Activated CD8-positive, alpha-beta memory T cell treated with anti-CD3 and anti-CD28 coated beads, Interleukin-2, amount 50 U/mL, for 4 hours (primary cell): ENCODE measurements around the gene NPFF.
"Not testable (repeated sequence)": the region's sequence is repeated elsewhere in the genome, so short reads cannot be mapped to it uniquely, and the experiment has no call there.

Experiments
- DNase-seq: peaks from one replicate; pipeline ENCODE4 v3.0.0-alpha.2; 2020

The NPFF gene

GRCh38 chr12:53506881-53507602 is at the start of gene NPFF:
Gene NPFF, minus strand, starts transcription at chr12:53507484. Its CDS starts 10 bp downstream, at chr12:53507474.
- DNase-seq: no peak

DNA sequence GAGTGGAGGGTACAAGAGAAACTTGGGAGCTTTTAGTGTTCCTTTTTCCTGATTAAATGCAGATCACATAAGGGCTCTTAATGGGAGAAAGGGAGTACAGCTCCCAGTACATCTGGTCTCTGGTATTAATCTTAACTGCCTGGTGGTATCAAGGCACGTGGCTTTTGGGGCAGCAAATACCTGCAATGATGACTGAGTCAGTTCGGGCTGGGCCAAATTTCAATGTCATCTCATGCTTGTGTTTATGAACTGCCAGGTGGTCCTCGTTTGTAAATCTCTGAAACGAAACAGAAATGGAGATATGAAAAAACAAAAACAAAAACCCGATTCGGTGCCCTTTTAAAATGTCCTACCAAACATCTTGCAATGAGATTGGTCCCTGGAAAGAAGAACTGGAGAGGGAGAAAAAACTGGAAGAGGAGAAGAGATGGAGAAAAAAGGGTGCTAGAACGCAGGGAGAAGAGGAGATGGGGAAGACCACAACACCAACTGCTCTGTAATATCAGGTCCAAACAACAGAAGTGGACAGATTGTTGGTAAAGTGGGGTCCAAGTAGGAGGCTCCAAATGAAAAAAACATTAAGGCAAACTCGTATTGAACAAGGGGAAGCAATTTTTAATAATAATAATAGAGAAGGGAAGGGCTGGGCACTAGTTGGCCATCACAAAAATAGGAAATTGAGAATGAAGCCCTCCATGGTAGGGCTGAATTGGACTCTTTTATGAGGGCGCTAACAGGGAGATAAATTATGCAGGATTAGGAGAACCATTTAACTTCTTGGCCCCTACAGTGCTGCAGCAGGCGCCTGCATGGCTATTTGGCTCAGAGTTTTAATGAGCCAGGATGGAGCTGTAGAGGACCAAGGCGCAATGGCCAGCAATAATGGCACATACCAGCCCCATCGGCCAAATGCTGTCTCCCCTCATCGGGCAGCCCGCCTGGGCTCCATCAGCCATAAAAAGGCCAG is 45.4 kb upstream of the NPFF start:
- no peak for DNase-seq

- no peak for DNase-seq
Measured at GRCh38 chr12:53551889-53552291, 44.6 kb upstream of the NPFF start.

DNA sequence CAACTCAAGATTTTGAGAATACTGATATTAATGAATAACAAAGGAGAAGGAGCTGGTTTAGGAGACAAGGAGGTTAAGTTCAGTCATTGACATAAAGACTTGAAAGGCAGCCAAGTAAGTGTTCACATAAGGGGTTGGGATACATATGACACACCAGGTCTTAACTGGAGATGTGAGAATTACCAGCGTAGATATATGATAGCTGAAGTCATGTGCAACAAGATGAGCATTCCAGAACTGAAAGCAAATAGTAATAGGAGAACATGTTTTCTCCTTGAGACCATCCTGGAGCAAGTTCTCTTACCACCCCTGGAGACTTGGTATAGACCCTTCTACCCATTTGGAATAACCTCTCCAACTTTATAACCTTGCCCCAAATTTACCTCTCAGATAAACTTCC is 43.3 kb upstream of the NPFF start:
- DNase-seq: no peak

DNA sequence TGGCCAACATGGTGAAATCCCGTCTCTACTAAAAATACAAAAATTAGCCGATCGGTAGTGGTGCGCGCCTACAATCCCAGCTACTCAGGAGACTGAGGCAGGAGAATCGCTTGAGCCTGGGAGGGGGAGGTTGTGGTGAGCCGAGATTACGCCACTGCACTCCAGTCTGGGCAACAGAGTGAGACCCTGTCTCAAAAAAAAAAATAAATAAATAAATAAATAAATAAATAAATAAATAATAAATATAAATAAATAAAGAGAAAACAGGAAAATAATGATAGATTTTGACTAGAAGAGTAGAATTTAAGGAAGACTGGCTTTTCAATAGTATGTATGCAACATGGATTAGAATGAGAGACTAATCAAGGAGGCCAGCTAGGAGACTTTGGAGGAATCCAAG is 42.8 kb upstream of the NPFF start:
- DNase-seq: not testable (repeated sequence)

DNA sequence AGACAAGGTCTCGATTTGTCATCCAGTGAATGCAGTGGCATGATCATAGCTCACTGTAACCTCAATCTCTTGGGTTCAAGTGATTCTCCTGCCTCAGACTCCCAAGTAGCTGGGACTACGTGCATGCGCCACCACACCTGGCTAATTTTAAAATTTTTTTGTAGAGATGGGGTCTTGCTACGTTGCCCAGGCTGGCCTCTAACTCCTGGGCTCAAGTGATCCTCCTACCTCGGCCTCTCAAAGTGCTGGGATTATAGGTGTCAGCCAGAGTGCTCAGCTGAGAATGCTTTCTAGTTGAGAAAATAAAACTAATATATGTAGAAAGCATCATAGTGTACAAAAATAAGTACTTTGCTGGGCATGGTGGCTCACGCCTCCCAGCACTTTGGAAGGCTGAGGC is 41.1 kb upstream of the NPFF start:
- not testable (repeated sequence) for DNase-seq

DNA sequence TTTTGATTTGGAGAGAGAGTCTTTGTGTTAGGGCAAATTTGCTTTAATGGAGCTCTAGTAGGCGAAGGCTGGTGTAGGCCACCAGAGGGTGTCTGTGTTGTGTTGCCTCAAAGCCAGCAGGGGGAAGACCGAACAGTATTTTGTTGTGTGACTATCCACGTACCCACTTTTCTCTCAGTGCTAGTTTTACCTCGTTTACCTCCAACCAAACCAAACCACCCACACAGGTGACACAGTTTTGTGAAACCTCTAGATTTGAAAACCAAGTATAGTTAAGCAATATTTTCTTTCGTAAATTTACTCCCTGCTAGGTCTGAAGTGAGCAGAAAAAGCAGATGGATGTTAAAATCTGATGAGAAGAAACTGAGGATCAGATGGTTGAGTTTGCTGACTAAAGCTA is 36.3 kb upstream of the NPFF start:
- peak; percentile 32 for DNase-seq

GRCh38 chr12:53539526-53539925 is 32.2 kb upstream of the NPFF start:
- no peak for DNase-seq

DNA sequence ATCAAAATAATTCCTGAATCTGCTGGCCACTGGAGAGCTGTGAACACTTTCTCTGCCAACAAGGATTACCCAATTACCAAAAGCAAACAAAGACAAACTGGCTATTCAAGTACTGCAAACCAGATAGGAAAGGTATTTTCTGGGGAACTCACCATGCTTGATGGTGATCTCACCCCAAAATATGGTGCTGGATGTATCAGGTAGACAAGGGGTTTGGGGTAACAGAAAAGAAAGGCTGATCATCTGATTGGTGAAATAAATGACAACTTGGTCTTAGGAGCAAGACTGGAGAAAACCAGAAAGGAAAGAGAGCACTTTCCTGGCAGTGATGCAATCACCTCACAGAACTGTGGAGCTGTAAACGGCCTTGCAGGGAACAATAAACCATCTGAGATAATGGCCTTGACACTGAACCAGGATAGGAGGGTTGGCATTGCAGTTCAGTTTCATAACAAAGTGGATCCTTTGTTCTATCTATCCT is 31.0 kb upstream of the NPFF start:
- DNase-seq: no peak

DNA sequence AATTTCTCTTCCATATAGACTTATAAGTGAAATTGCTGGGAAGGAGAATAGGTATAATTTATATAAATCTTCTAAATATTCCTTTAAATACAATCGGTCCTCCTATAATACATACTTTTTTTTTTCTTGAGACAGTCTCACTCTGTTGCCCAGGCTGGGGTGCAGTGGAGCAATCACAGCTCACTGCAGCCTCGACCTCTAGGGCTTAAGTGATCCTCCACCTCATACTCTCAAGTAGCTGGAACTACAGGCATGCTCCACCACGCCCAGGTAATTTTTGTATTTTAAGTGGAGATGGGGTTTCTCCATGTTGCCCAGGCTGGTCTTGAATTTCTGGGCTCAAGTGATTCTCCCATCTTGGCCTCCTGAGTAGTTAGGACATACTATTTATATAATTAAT is 29.7 kb upstream of the NPFF start:
- DNase-seq: no peak

DNA sequence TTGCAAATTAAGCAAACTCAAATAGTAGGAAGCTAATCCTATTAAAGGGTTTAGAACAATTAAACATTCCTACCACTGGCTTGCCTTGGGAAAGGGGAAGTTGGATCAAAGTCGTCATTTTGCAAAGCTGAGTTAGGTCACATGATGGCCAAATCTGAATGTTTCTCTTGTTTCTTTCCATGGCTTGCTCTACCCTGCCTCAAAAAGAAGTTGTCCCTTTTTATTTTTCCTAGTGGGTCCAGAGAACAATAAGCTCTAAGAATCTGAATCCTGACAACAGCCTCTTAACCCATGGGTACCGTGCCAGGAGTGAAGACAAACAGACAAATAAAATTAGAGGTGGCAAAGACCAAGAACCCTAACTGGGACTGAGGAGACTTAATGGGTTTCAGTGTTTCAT is 26.2 kb upstream of the NPFF start:
- DNase-seq: no peak

DNA sequence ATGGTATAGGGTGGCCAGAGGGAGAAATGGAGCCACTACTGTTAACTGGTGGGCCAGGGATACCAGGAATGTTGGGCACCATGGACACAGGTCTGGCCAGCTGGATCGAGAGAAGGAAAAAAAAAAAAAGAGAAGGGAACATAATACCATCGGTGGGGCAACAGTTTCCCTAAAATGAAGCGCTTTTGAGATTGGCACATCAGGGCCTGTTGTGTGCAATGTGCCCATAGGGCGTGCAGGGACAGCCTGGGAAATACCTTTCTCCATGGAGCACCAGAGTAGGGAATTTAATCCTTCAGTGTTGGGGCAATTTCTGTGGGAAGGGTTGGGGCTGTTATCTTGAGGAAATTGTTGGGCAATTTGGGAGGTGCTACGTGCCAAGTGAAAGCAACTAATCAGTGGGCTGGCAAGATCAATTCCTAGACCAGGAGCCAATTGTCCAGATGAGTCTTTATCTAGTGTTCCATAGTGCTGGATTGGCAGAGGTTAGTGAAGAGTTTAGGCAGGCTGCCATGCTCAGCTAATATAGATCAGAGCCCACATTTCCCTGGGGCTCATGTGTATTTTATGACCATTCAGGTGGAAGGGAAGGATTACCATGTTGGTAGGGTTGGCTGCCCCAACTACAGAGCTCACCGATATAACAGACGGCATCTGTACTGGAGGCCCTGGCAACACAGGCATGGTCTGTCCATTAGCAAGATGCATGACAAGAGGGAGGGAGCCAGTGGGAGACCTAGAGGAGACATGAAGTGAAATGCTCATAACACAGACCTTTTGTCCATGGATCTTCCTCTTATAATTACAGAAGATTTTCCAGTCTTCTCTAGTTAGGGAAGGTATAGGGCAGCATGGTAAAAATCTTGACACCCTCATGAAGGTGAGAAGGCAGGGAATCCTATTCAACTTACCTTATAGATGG is 25.5 kb upstream of the NPFF start:
- DNase-seq: no peak

DNA sequence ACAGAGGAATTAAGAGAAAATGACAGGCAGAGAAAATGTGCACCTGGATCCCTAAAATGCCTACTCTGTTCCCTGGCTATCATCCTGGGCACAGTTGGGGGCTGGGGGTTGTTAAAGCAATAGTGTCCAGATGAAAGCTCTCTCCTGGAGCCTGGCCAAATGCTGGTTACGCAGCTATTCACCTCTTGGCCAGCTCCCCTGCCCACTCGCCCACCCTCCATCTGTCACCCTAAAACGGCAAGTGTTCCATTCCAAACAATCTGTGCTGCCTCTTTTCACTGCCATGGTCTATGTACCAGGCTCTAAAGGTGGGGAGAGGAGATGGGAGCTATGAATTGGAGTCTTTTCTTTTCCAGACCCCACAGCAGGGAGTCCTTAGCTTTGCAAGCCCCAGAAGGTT is 24.7 kb upstream of the NPFF start:
- no peak for DNase-seq

DNA sequence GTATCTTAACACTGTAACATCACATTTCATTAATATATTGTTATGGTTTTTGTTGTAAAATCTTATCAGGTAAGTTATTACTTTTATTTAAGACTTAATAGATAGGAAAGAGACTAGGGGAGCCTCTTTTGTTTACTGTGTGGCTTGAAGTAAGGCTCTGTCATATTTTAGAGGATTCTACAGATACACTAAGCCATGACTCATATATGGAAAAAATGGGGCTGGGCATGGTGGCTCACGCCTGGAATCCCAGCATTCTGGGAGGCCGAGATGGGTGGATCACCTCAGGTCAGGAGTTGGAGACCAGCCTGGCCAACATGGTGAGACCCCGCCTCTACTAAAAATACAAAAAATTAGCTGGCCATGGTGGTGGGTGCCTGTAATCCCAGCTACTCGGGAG is 23.6 kb upstream of the NPFF start:
- DNase-seq: no peak

DNA sequence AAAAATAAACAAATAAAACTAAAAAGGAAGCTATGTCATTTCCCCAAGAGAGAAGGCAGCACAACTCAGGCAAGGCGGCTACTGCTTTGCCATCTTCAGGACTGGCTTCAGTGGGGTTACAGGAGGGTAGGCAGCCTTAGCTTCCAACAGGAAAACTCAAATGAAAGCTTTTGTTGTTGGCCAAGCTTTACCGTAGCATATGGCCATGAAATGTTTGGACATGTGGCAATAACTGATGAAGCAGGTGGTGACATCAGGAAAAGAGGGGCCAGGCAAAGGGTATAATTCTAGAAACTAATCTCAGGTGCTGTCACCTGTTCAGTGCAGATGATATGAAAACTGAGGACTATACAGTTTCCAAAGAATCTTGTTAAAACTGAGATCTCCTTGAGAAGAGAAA is 22.8 kb upstream of the NPFF start:
- no peak for DNase-seq

DNA sequence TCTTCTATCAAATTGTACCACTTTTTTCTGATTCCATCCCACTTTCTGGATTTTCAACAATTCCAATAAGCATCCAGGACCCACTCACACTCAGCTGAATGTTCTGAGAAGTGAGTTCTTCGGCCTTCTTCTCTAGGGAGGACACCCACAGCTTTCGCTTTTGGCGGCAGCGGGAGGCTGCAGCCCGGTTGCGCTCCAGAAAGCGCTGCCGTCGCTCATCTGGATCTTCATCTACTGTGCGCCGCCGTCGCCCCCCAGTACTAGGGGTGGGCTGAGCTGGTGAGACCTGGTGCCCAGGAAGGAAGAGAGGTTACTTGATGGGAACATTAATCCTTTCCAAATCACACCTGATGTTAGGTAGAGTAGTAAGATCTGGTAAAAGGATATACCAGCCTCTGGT is 17.2 kb upstream of the NPFF start:
- no peak for DNase-seq

DNA sequence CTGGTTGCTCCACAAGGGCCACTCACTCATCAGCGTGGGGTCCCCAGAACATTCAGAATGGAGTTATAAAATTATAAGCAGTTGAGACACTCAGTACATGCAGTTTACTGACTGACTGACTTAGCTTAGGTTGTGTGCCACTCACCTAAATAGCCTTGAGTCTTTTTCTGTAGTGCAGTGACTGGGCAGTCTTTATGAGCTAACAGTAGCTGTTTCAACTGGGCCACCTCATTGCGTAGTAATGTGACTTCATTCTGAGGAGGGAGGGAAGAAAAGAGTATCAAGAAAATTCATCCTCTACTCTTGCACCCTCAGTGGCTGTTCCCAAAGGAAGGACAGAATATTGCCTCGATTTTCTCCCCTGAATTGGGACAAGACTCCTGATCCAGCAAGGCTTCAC is 15.8 kb upstream of the NPFF start:
- DNase-seq: no peak

GRCh38 chr12:53518381-53518780 is 11.1 kb upstream of the NPFF start:
- DNase-seq: no peak

- no peak for DNase-seq
Measured at GRCh38 chr12:53516758-53517455, 9.6 kb upstream of the NPFF start.

- DNase-seq: no peak
Measured at GRCh38 chr12:53515291-53515680, 8.0 kb upstream of the NPFF start.

DNA sequence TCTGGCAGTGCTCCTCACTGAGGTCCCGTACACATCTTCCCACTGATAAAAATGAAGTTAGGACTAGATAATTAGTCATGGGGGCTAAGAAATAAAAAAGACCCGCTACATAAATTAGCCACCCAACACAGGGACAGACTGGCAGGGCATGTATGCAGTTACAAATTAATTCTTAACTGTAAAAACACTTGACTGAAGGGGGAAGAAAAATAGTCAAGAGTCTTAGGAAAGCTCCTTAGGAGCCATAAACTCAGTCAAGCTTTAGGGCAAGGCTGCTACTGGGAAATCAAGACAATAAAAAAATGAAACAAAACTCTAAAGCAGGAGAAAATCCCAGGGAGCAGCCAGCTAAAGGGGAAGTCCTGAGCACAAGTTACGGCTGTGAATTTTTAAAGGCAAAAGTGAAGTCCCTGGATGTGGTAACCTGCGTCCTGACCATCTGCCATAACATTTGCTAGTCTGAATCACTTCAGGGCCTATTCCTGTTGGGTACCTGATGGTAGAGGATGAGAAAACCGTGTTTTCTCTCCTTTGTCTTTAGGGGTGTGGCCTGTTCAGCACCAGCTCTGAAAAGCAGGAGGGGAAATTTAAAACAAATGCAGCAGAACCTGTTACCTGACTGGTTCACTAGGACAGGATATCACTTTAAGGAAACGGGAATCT is 7.5 kb upstream of the NPFF start:
- no peak for DNase-seq
